H1 (cell line): Measurements from ENCODE around the gene ACOT6. TPM values are rescaled to one million over a fixed set of nuclear protein-coding genes. Genes with fewer than 3 reads are reported as not detected.

Experiments
- CTCF ChIA-PET: fragments of 300-600 bp; sonication (Branson Sonifier 250); formaldehyde crosslinking; loops from one replicate; lab custom pipeline; 2021; ENCODE audit not compliant: partially characterized antibody; lab: Charles Lee
- POLR2A ChIA-PET: fragments of 300-600 bp; sonication (Branson Sonifier 250); formaldehyde crosslinking; loops from one replicate; lab custom pipeline; 2021; ENCODE audit warnings: inconsistent platforms; ENCODE audit not compliant: partially characterized antibody; lab: Charles Lee
- DNase-seq, 2 experiments: peaks; one replicate each; pipeline versions ENCODE4 v3.0.0 to v3.0.0-alpha.2; 2010 to 2022; ENCODE audit warnings: low spot score in 2 of 2, low read depth in 1 of 2, mixed read lengths in 1 of 2
- FAIRE-seq: peaks from 2 replicates; lab custom pipeline; 2011; peaks lifted over from hg19 to GRCh38; lab: Jason Lieb, UNC
- H2AFZ ChIP-seq: 2 replicates; pipeline ENCODE4 v1.8.1; 2012; ENCODE audit warnings: low read length, inconsistent platforms
- H2AK5ac ChIP-seq: 2 replicates; pipeline ENCODE4 v1.6.1; 2013; ENCODE audit warnings: low read depth, low read length
- H2BK120ac ChIP-seq: replicated peaks from 2 replicates; pipeline ENCODE3; 2013; ENCODE audit warnings: low read depth, low read length, inconsistent platforms
- H2BK12ac ChIP-seq: 2 replicates; pipeline ENCODE4 v1.6.1; 2013; ENCODE audit warnings: low read depth, low read length
- H2BK15ac ChIP-seq: 2 replicates; pipeline ENCODE4 v1.6.1; 2013; ENCODE audit warnings: low read length
- H2BK20ac ChIP-seq: 2 replicates; pipeline ENCODE4 v1.6.1; 2013; ENCODE audit warnings: low read length
- H2BK5ac ChIP-seq: 2 replicates; pipeline ENCODE4 v1.6.1; 2013; ENCODE audit warnings: low read depth, low read length
- H3K14ac ChIP-seq: 2 replicates; pipeline ENCODE4 v1.6.1; 2013; ENCODE audit warnings: inconsistent platforms; ENCODE audit not compliant: insufficient read length
- H3K18ac ChIP-seq: 2 replicates; pipeline ENCODE4 v1.6.1; 2013; ENCODE audit warnings: low read length; ENCODE audit errors: extremely low read depth
- H3K23ac ChIP-seq: 2 replicates; pipeline ENCODE4 v1.6.1; 2013; ENCODE audit warnings: inconsistent platforms; ENCODE audit not compliant: insufficient read length
- H3K23me2 ChIP-seq: 2 replicates; pipeline ENCODE4 v1.6.1; 2013; ENCODE audit warnings: low read depth, low read length
- H3K27ac ChIP-seq: 2 replicates; pipeline ENCODE4 v1.6.1; 2011; ENCODE audit warnings: low read depth, low read length, inconsistent platforms
- H3K27me3 ChIP-seq, 4 experiments: replicated peaks in 1 of 4; 1 replicate in 1 of 4; 2 replicates in 3 of 4; pipeline versions ENCODE4 v1.6.1 to v1.8.1; 2011 to 2013; ENCODE audit warnings: low read length in 3 of 4, mild to moderate bottlenecking in 3 of 4, inconsistent platforms in 2 of 4, mixed read lengths in 2 of 4, moderate library complexity in 1 of 4; ENCODE audit not compliant: control insufficient read depth in 3 of 4, insufficient read depth in 3 of 4; ENCODE audit errors: extremely low read depth in 1 of 4
- H3K36me3 ChIP-seq, 4 experiments: 2 replicates each; pipeline versions ENCODE4 v1.6.1 to v1.8.1; 2011 to 2013; ENCODE audit warnings: mild to moderate bottlenecking in 4 of 4, low read length in 3 of 4, moderate library complexity in 2 of 4, control low read depth in 1 of 4, inconsistent platforms in 1 of 4; ENCODE audit not compliant: insufficient read depth in 4 of 4, control insufficient read depth in 2 of 4
- H3K4ac ChIP-seq: replicated peaks from 2 replicates; pipeline ENCODE3; 2013; ENCODE audit warnings: low read length, low read depth, mixed read lengths, inconsistent platforms; ENCODE audit not compliant: insufficient read length
- H3K4me1 ChIP-seq, 4 experiments: replicated peaks in 1 of 4; 1 replicate in 1 of 4; 2 replicates in 3 of 4; pipeline versions ENCODE4 v1.6.1 to v1.8.1; 2011 to 2013; ENCODE audit warnings: low read length in 3 of 4, inconsistent platforms in 2 of 4, mixed read lengths in 1 of 4; ENCODE audit not compliant: insufficient read depth in 4 of 4, control insufficient read depth in 3 of 4
- H3K4me2 ChIP-seq, 2 experiments: 2 replicates each; pipeline versions ENCODE4 v1.6.1 to v1.8.1; 2011 to 2013; ENCODE audit warnings: low read depth in 2 of 2, low read length in 2 of 2, control low read depth in 1 of 2, inconsistent platforms in 1 of 2, mild to moderate bottlenecking in 1 of 2; ENCODE audit not compliant: insufficient read depth in 1 of 2
- H3K4me3 ChIP-seq, 4 experiments: fragments of 200-600, 300-600 bp in 1 of 4; sonication (generic), shearing (Covaris generic), sonication (Bioruptor Twin) in 1 of 4; 2 replicates each; pipeline versions ENCODE4 v1.5.1 to v1.8.1; 2011 to 2016; ENCODE audit warnings: low read length in 4 of 4, low read depth in 3 of 4, control low read depth in 2 of 4, inconsistent platforms in 2 of 4, mild to moderate bottlenecking in 2 of 4, mixed read lengths in 1 of 4, moderate library complexity in 1 of 4; ENCODE audit not compliant: insufficient read depth in 2 of 4; ENCODE audit errors: extremely low read depth in 1 of 4
- H3K56ac ChIP-seq: replicated peaks from 2 replicates; pipeline ENCODE3; 2013; ENCODE audit warnings: low read depth, mild to moderate bottlenecking, mixed read lengths, low read length, inconsistent platforms; ENCODE audit not compliant: insufficient read length
- H3K79me1 ChIP-seq: 2 replicates; pipeline ENCODE4 v1.6.1; 2013; ENCODE audit warnings: low read depth, low read length, control low read depth
- H3K79me2 ChIP-seq, 2 experiments: 2 replicates each; pipeline versions ENCODE4 v1.6.1 to v1.8.1; 2012 to 2013; ENCODE audit warnings: low read length in 2 of 2, mild to moderate bottlenecking in 2 of 2, inconsistent platforms in 1 of 2; ENCODE audit not compliant: insufficient read depth in 2 of 2, control insufficient read depth in 1 of 2
- H3K9ac ChIP-seq, 4 experiments: replicated peaks in 1 of 4; 1 replicate in 1 of 4; 2 replicates in 3 of 4; pipeline versions ENCODE4 v1.6.1 to v1.8.1; 2011 to 2013; ENCODE audit warnings: low read depth in 3 of 4, low read length in 3 of 4, control low read depth in 2 of 4, mild to moderate bottlenecking in 2 of 4, moderate library complexity in 2 of 4, inconsistent platforms in 1 of 4; ENCODE audit errors: extremely low read depth in 1 of 4
- H3K9me3 ChIP-seq, 2 experiments: 2 replicates each; pipeline versions ENCODE4 v1.6.1 to v1.8.1; 2012 to 2013; ENCODE audit warnings: mild to moderate bottlenecking in 2 of 2, moderate library complexity in 2 of 2, control low read depth in 1 of 2, inconsistent platforms in 1 of 2, low read depth in 1 of 2, low read length in 1 of 2, mixed read lengths in 1 of 2; ENCODE audit not compliant: insufficient read depth in 2 of 2
- H4K20me1 ChIP-seq, 2 experiments: replicated peaks in 1 of 2; 2 replicates each; pipeline versions ENCODE3 to v1.8.1; 2011 to 2013; ENCODE audit warnings: inconsistent platforms in 2 of 2, low read length in 2 of 2, mild to moderate bottlenecking in 1 of 2; ENCODE audit not compliant: insufficient read depth in 2 of 2, control insufficient read depth in 1 of 2
- H4K5ac ChIP-seq: 2 replicates; pipeline ENCODE4 v1.6.1; 2013; ENCODE audit warnings: low read length, low read depth, mixed read lengths, inconsistent platforms; ENCODE audit not compliant: insufficient read length
- H4K8ac ChIP-seq: 2 replicates; pipeline ENCODE4 v1.8.0; 2013; ENCODE audit warnings: mild to moderate bottlenecking, moderate library complexity, low read length, inconsistent platforms; ENCODE audit not compliant: insufficient read depth; ENCODE audit errors: extremely low read depth
- H4K91ac ChIP-seq: replicated peaks from 2 replicates; pipeline ENCODE3; 2013; ENCODE audit warnings: low read length, mixed read lengths, inconsistent platforms; ENCODE audit not compliant: insufficient read length
- CBX5 ChIP-seq: fragments of 300-800, 300-1000 bp; sonication (generic); IDR thresholded peaks from 2 replicates; pipeline ENCODE4 v1.7.1; 2016; ENCODE audit warnings: antibody characterized with exemption, low read length, low read depth
- EP300 ChIP-seq, 2 experiments: IDR thresholded peaks; 1 replicate in 1 of 2; 2 replicates in 1 of 2; pipeline ENCODE4 v1.6.1; 2011 to 2012; ENCODE audit warnings: low read depth in 2 of 2, low read length in 2 of 2, mild to moderate bottlenecking in 2 of 2, borderline replicate concordance in 1 of 2, inconsistent platforms in 1 of 2, moderate library complexity in 1 of 2
- KDM4A ChIP-seq: IDR thresholded peaks from one replicate; pipeline ENCODE4 v1.7.1; 2012; ENCODE audit warnings: low read depth, mild to moderate bottlenecking, moderate library complexity, low read length, inconsistent platforms; ENCODE audit not compliant: severe bottlenecking
- PHF8 ChIP-seq: fragments of 200-600 bp; sonication (generic); conservative IDR thresholded peaks from 2 replicates; pipeline ENCODE4 v1.7.1; 2012; ENCODE audit warnings: low read depth, mild to moderate bottlenecking, inconsistent platforms, low read length, moderate library complexity
- RAD21 ChIP-seq, 2 experiments: IDR thresholded peaks in 1 of 2; conservative IDR thresholded peaks in 1 of 2; 2 replicates each; pipeline ENCODE4 v1.6.1; 2011; ENCODE audit warnings: low read depth in 2 of 2, low read length in 2 of 2, improper control_type of control experiment in 1 of 2, inconsistent platforms in 1 of 2, mild to moderate bottlenecking in 1 of 2, moderate library complexity in 1 of 2
- RNF2 ChIP-seq: fragments of 200-900, 300-1000 bp; sonication (generic); IDR thresholded peaks from 2 replicates; pipeline ENCODE4 v1.7.1; 2016; ENCODE audit warnings: borderline replicate concordance, low read depth, mild to moderate bottlenecking, antibody characterized with exemption, low read length; ENCODE audit not compliant: poor library complexity, severe bottlenecking; ENCODE audit errors: missing control alignments
- TAF7 ChIP-seq: optimal IDR thresholded peaks from 2 replicates; pipeline ENCODE3; 2011; ENCODE audit warnings: low read depth, mild to moderate bottlenecking, inconsistent platforms, low read length, moderate library complexity, borderline replicate concordance
- WGBS, 2 experiments: shearing (Covaris generic) in 1 of 2; methylation state at CpG; one replicate each; pipeline versions ENCODE4 v1.1.6 to v1.1.7; 2013 to 2015; ENCODE audit warnings: low lambda C conversion rate in 2 of 2, mixed read lengths in 2 of 2, inconsistent platforms in 1 of 2, low coverage in 1 of 2, missing lambda C conversion rate in 1 of 2; ENCODE audit not compliant: insufficient replicate concordance in 2 of 2, insufficient coverage in 1 of 2, insufficient read length in 1 of 2; ENCODE audit errors: extremely low coverage in 1 of 2, missing lambda C conversion rate in 1 of 2; 5-methylcytosine and 5-hydroxymethylcytosine counted together
- polyA plus RNA-seq, 7 experiments: library from polyadenylated mRNA; depleted of rRNA in 3 of 7; stranded (reverse) in 5 of 7; unstranded in 2 of 7; fragments of >200 nt in 5 of 7; fragments of 200-250 nt in 2 of 7; gene quantifications; 1 replicate in 5 of 7; 2 replicates in 1 of 7; 4 replicates in 1 of 7; pipeline versions ENCODE4 v1.2.1 to v1.2.3, GENCODE V29; 2011 to 2013; ENCODE audit warnings: missing spikeins in 2 of 7, mixed read lengths in 2 of 7
- total RNA-seq: library from RNA; stranded (reverse); fragmentation: NEBNext Ultra II Directional; extraction: Animal tissue kit (Norgen Biotek cat#: 25700); gene quantifications from 2 replicates; pipeline ENCODE4 v1.2.1, GENCODE V29; 2021

The ACOT6 gene
- total and polyA plus RNA-seq, 2 of the 8 experiments (the other 6 are each of a cell fraction or from before 2014, with no cell fraction given) = not detected

DNA sequence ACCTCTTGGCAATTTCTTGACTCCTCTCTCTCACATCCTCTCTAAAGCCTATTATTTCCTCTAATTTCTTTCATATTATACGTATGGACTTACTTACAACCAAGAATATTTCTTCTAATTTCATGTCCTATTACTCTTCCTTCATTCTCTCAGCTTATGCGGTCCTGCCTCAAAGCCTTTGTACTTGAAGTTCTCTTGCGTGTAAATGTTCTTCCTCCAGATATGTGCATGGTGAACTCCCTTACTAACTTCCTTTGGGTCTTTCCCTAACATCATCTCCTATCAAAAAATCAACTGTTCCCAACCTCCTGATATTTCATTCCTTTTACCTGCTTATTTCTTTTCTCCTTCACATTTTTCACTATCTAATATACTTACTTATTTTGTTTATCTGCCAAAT, 55.5 kb downstream of the ACOT6 start:
- Histone ChIP-seq H3K4me3 (no peak overlapping the region), H3K14ac (no peak overlapping the region), H3K9ac (no peak overlapping the region), H2BK20ac (no peak overlapping the region), H2BK5ac (no peak overlapping the region), H4K8ac (no peak overlapping the region), H4K20me1 (no peaks in the 10 kb centered on the region), H2BK15ac (no peak overlapping the region), H2AK5ac (no peak overlapping the region), H3K23ac (no peak overlapping the region), H3K27ac (no peak overlapping the region), H4K91ac (no peak overlapping the region), H3K4me2 (no peak overlapping the region), H2AFZ (no peak overlapping the region), H3K4me1 (no peaks in the 10 kb centered on the region), H2BK120ac (no peak overlapping the region), H3K23me2 (no peaks in the 10 kb centered on the region), H3K36me3 (no peaks in the 10 kb centered on the region; a peak in 2 of 8 replicates), H2BK12ac (no peak overlapping the region), H3K56ac (no peak overlapping the region), H3K4ac (no peak overlapping the region), H3K18ac (no peak overlapping the region), H3K27me3 (no peaks in the 10 kb centered on the region), H3K79me2 (no peaks in the 10 kb centered on the region), H4K5ac (no peak overlapping the region), H3K79me1 (no peaks in the 10 kb centered on the region), H3K9me3 (no peaks in the 10 kb centered on the region)
- no peak for FAIRE-seq
- POLR2A ChIA-PET = no interaction called here
- 73 to 100% methylated on average over 1 to 3 of the region's 3 CpGs for WGBS, 2 experiments
- DNase-seq = no peak
- CTCF ChIA-PET = no interaction called here
- TF ChIP-seq RNF2 (no peak), CBX5 (no peak), EP300 (IDR thresholded peaks at IDR 0.05; ENCODE audit: borderline replicate concordance in 1 of 2, low read depth in 2 of 2, low read length in 2 of 2) (no peak), TAF7 (no peak), KDM4A (no peak), PHF8 (no peak), RAD21 (IDR thresholded peaks at IDR 0.05 in 1 of 2, conservative IDR thresholded peaks at IDR 0.05 in 1 of 2; ENCODE audit: low read depth in 2 of 2, low read length in 2 of 2) (no peak)
